ENCODE measurements around the gene SLC30A3. TPM values are rescaled to one million over a fixed set of nuclear protein-coding genes. Genes with fewer than 3 reads are reported as not detected.

Gene SLC30A3
- polyA plus RNA-seq, 4 donors, result 0.98 to 8.7 (median 5.3) TPM

DNA sequence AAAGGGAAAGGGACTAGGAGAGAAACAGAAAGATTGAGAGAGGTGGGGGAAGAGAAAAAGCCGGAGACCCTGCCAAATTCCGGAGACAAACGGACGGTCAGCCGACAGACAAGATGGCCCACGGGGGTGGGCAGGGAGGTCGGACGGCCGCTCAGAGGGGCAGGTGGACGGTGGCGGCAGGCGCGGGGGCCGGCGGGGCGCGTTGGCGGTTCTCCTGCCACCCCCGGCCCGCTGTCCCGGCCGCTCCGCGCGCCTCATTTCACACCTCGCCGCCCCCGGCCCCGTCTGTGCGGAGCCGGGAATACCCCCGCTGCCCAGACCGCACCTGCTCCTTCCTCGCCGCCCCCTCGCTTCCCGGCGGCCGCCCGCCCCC lies 935 bp downstream of the SLC30A3 start:
- no peak for DNase-seq (ENCODE audit: low read depth in 4 of 4, low spot score in 3 of 4)

DNA sequence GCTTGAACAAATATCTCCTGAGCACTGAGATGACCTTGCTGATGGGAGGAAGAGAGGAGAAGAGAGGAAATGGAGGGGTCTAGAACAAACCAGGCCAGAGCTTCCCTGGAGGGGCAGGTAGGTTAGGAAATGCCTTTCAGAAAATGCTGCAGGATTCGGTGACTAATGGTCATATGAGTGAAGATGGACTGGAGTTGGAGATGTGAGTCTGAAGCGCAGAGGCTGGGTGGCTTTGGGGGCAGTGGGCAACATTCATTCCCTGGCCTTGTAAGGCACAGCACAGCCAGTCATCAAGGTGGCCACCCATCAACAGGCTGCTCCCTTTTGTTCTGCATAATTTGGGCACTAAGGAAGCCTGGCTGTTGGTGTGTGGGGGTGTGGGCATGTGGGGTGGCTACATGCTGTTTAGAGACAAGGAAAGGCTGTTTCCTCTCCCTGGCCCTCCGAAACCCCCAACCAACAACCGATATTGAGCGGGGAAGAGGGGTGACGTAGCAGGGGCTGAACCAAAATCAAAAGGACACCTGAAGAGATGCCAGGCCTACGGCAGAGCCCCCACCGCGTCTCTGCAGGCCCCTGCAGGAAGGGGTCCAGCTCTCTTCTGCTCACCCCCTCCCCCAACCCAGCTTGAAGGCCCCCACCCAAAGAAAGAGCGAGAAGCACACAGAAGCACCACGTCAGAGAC lies 1.5 kb downstream of the SLC30A3 start:
- DNase-seq (ENCODE audit: low read depth in 4 of 4, low spot score in 3 of 4), result no peak

DNA sequence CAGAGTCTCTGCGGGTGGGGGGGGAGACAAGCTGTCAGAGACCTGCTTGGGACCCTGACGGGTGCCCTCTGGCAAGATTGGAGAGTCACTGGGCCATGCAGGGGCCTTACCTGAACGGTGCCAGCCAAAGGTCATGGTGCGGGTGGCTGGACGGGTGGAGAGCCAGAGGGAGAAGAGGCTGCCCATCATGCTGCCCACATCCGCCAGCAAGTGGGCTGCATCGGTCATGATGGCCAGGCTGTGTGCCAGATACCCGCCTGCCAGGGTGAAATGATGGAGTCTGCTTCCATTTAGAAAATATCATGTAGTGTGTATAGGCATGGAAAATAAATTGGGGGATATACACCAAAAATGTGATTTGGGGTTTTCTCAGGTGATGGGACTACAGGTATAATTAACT lies 4.8 kb downstream of the SLC30A3 start:
- no peak for DNase-seq (ENCODE audit: low read depth in 4 of 4, low spot score in 3 of 4)

GRCh38 chr2:27256855-27257454 lies 5.9 kb downstream of the SLC30A3 start:
- DNase-seq (ENCODE audit: low read depth in 4 of 4, low spot score in 3 of 4), result no peak

GRCh38 chr2:27255660-27256059 lies 7.2 kb downstream of the SLC30A3 start:
- no peak for DNase-seq (ENCODE audit: low read depth in 4 of 4, low spot score in 3 of 4)

GRCh38 chr2:27255187-27255586 lies 7.7 kb downstream of the SLC30A3 start:
- no peak for DNase-seq (ENCODE audit: low read depth in 4 of 4, low spot score in 3 of 4)

DNA sequence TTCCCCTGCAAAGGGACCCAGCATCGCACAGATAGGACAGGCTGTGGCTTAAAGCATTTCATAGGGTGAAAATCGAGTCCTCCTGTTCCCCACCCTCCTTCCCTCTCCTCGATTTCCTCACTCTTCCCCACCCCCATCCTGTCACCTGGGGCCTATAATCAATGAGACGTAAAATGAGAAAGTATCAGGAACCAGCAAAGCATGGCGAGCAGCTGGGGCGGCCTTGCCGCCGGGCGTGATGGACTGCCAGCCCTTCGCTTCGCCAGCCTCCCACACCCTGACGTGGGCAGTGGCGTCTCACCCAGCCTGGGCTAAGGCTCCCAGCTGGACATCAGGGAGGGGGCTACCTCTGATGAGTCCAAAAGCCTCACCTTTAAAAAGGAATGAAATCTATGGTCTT lies 11.1 kb downstream of the SLC30A3 start:
- DNase-seq (ENCODE audit: low read depth in 4 of 4, low spot score in 3 of 4), result no peak

- DNase-seq (ENCODE audit: low read depth in 4 of 4, low spot score in 3 of 4), result no peak
Measured at GRCh38 chr2:27250652-27251379, 12.0 kb downstream of the SLC30A3 start.

GRCh38 chr2:27249891-27250651 lies 12.8 kb downstream of the SLC30A3 start:
- no peak for DNase-seq (ENCODE audit: low read depth in 4 of 4, low spot score in 3 of 4)

DNA sequence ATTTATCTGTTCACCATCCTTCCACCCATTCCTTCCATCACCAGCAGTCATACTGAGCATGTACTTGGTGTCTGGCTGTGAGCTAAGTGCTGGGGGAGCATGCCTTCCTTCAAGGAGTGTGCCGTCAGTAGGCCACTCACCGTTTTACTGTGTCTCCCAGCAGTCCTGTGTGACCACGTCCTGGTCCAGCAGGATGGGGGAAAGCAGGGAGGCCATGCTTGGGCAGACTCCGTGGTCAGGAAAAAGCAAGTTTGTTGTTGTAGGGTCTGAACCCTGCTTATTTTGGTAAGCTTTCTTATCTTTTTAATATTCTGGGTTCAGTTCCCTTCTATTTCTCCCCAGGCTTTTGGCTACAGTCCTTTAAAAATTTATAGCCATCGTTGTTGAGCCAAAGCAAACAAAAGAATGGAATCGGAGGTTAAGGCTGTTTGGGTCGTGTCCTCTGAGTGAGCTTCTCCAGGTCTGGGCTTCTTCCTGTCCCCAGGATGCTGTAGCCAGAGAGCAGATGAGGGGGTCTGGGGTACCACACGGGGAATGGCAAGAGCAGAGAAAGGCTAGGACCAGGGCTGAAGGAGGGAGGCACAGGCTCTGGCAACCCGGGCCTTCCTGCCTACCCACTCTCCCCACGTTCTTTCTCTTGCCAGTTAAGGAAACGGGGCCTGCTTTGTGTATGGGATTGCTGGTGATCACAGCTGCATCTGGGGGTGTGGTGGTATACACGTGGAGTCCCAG lies 13.5 kb downstream of the SLC30A3 start:
- no peak for DNase-seq (ENCODE audit: low read depth in 4 of 4, low spot score in 3 of 4)

GRCh38 chr2:27247893-27248292 lies 15.0 kb downstream of the SLC30A3 start:
- DNase-seq (ENCODE audit: low read depth in 4 of 4, low spot score in 3 of 4), result no peak

GRCh38 chr2:27245626-27246025 lies 17.2 kb downstream of the SLC30A3 start:
- no peak for DNase-seq (ENCODE audit: low read depth in 4 of 4, low spot score in 3 of 4)

- no peak for DNase-seq (ENCODE audit: low read depth in 4 of 4, low spot score in 3 of 4)
Measured at GRCh38 chr2:27245116-27245515, 17.7 kb downstream of the SLC30A3 start.

DNA sequence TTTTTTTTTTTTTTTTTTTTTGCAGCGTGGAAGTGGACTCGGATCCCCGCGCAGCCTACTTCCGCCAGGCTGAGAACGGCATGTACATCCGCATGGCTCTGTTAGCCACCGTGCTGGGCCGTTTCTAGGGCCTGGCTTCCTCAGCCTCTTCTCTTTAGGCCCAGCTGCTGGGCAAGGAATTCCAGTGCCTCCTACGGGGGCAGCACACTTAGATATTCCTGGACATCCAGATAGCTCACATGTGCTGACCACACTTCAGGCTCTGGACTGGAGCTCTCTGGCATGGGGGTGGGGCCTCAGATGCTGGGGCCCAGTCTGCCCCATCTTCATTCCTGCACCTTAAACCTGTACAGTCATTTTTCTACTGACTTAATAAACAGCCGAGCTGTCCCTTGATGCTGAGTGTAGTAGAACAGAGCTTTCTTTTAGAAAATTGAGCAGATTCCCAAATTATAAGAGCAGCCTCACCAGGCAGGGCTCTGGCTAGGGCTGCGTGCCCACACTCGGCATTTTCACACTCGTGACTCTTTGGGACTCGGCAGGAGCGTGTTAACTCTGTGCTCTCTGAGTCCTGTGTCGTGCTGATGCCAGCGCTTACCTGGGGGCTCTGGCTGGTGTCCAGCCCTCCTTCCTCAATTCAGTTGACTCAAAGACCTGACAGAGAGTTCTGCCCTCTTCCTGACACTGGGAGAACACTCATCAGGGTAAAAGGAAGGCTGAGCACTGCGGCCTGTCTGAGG lies 19.3 kb downstream of the SLC30A3 start:
- DNase-seq (ENCODE audit: low read depth in 4 of 4, low spot score in 3 of 4), result no peak

GRCh38 chr2:27242614-27242951 lies 20.3 kb downstream of the SLC30A3 start:
- no peak for DNase-seq (ENCODE audit: low read depth in 4 of 4, low spot score in 3 of 4)

DNA sequence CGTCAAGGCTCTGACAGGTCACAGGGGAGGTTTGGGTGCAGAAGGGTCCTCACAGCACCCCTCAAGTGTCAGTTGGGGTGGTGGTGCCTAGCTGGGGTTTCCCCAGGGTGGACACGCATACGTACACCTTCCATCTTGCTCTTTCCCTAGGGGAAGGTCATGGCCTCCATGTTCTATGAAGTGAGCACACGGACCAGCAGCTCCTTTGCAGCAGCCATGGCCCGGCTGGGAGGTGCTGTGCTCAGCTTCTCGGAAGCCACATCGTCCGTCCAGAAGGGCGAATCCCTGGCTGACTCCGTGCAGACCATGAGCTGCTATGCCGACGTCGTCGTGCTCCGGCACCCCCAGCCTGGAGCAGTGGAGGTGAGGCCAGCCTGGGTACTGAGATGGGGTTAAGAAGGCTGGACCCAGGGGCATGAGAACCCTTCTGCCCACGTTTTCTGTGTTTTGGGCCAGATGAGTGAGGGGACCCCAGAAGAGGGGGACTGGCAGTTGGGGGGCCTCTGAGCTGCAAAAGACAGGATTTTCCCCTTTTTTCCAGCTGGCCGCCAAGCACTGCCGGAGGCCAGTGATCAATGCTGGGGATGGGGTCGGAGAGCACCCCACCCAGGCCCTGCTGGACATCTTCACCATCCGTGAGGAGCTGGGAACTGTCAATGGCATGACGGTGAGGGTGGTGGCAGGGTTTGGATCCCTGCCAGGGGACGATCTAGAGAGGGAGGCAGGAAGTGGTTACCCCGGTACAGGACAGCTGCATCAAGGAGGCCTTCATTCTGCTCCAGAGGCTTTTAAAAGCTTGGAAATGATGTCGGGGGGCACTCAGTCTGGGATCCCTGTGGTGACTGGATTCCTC lies 20.9 kb downstream of the SLC30A3 start:
- no peak for DNase-seq (ENCODE audit: low read depth in 4 of 4, low spot score in 3 of 4)

GRCh38 chr2:27240406-27240805 lies 22.4 kb downstream of the SLC30A3 start:
- DNase-seq (ENCODE audit: low read depth in 4 of 4, low spot score in 3 of 4), result no peak

DNA sequence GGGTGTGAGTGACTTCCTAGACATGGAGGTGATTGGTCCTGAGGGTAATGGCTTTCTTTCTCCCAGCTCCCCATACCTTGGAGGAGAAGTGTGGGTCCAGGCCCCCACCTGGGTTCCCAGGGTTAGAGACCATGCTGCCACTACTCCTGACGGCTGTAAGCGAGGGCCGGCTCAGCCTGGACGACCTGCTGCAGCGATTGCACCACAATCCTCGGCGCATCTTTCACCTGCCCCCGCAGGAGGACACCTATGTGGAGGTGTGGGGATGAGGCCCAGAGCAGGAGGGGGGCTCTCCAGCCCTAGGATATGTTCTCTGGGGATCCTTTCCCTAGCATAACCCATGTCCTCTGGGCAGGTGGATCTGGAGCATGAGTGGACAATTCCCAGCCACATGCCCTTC lies 23.9 kb downstream of the SLC30A3 start:
- no peak for DNase-seq (ENCODE audit: low read depth in 4 of 4, low spot score in 3 of 4)

DNA sequence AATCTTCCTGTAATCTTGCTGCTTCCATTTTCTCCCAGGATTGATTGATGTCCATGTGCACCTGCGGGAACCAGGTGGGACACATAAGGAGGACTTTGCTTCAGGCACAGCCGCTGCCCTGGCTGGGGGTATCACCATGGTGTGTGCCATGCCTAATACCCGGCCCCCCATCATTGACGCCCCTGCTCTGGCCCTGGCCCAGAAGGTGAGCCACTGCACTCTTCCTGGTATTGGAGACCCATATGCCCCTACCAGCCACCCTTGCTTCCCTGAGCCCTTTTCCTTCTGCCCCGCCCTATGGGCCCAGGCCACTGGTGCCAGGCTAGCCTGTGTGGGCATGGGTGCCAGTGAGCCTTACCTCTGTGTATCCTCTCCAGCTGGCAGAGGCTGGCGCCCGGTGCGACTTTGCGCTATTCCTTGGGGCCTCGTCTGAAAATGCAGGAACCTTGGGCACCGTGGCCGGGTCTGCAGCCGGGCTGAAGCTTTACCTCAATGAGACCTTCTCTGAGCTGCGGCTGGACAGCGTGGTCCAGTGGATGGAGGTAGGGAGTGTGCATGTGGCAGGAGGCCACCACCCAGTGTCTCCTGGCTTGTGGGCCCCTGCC lies 25.4 kb downstream of the SLC30A3 start:
- DNase-seq (ENCODE audit: low read depth in 4 of 4, low spot score in 3 of 4), result no peak

Measured in left renal pelvis (tissue), 4 donors.